OCI-LY3 (cell line): ENCODE data around the gene HSPA1B.

Experiments
- H2AFZ ChIP-seq: fragments of 200-600, 300-600 bp; shearing (Covaris generic); 2 replicates; pipeline ENCODE4 v1.6.0; 2014; ENCODE audit warnings: antibody characterized with exemption, low read depth, low read length
- H3K27ac ChIP-seq: fragments of 200-600, 300-600 bp; sonication (generic); 2 replicates; pipeline ENCODE4 v1.5.1; 2014; ENCODE audit warnings: mild to moderate bottlenecking, low read length, moderate library complexity, mixed read lengths
- H3K27me3 ChIP-seq: fragments of 200-600, 300-600 bp; sonication (generic); 2 replicates; pipeline ENCODE4 v1.6.1; 2014; ENCODE audit warnings: low read depth, low read length, mixed read lengths
- H3K36me3 ChIP-seq: fragments of 200-600, 300-600 bp; sonication (generic); replicated peaks from 2 replicates; pipeline ENCODE3; 2014; ENCODE audit warnings: low read depth, low read length, mixed read lengths
- H3K4me1 ChIP-seq: fragments of 300-600, 200-600 bp; sonication (generic); 2 replicates; pipeline ENCODE4 v1.6.1; 2014; ENCODE audit warnings: low read length, mixed read lengths
- H3K4me2 ChIP-seq: fragments of 200-600, 300-600 bp; sonication (generic); 2 replicates; pipeline ENCODE4 v1.6.1; 2014; ENCODE audit warnings: low read length, mixed read lengths
- H3K4me3 ChIP-seq: fragments of 300-600, 200-600 bp; sonication (generic); 2 replicates; pipeline ENCODE4 v1.5.1; 2014; ENCODE audit warnings: antibody characterized with exemption, mild to moderate bottlenecking, low read length, moderate library complexity
- H3K79me2 ChIP-seq: fragments of 300-600, 200-600 bp; shearing (Covaris generic); 2 replicates; pipeline ENCODE4 v1.6.1; 2014; ENCODE audit warnings: mild to moderate bottlenecking, low read length, mixed read lengths
- H3K9ac ChIP-seq: fragments of 300-600, 200-600 bp; shearing (Covaris generic); 2 replicates; pipeline ENCODE4 v1.6.0; 2014; ENCODE audit warnings: mild to moderate bottlenecking, low read length, moderate library complexity
- H3K9me3 ChIP-seq: fragments of 200-600, 300-600 bp; shearing (Covaris generic); 2 replicates; pipeline ENCODE4 v1.6.1; 2014; ENCODE audit warnings: low read length, mixed read lengths; ENCODE audit not compliant: insufficient read depth
- H4K20me1 ChIP-seq: fragments of 200-600, 300-600 bp; sonication (generic); 2 replicates; pipeline ENCODE4 v1.6.1; 2016; ENCODE audit warnings: low read length, mixed read lengths; ENCODE audit not compliant: insufficient read depth
- EZH2phosphoT487 ChIP-seq: fragments of 200-600 bp; shearing (Covaris generic); IDR thresholded peaks from 2 replicates; pipeline ENCODE4 v1.6.1; 2018; ENCODE audit warnings: antibody characterized with exemption, mixed run types, low read depth
- TF ChIP-seq, protein P1 (sequence below): fragments of 200-600, 300-600 bp; sonication (generic); IDR thresholded peaks from 2 replicates; pipeline ENCODE4 v1.5.1; 2014; ENCODE audit warnings: antibody characterized with exemption, low read length, low read depth

Gene HSPA1B

DNA sequence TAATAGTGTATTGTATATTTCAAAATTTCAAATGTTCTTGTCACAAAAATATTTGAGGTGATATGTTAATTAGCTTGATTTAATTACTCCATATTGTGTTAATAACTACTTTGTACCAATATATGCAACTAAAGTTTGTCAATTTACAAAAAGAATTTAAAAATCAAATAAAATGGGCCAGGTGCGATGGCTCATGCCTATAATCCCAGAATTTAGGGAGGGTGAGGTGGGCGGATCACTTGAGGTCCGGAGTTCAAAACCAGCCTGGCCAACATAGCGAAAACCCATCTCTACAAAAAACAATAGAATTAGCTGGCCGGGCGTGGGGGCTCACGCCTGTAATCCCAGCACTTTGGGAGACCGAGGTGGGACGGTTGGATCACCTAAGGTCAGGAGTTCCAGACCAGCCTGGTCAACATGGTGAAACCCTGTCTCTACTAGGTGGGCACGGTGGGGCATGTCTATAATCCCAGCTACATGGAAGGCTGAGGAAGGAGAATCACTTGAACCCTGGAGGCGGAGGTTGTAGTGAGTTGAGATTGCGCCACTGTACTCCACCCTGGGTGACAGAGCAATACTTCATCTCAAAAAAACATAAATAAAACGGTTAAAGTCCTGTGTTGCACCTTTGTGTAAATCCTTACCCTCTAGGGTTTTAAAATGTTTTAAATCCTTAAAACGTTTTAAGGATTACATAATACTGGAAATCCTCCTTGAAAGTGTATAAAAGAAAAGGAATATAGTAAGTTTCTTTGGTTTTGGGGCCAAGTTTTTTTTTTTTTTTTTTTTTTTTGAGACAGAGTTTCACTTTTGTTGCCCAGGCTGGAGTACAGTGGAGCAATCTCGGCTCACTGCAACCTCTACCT lies 4.0 kb downstream of the HSPA1B start:
- no peak overlapping the region for H3K4me3 ChIP-seq
- no peaks in the 10 kb centered on the region for H3K27me3 ChIP-seq
- no peak overlapping the region for H3K9ac ChIP-seq
- no peak overlapping the region for H2AFZ ChIP-seq
- H3K4me2 ChIP-seq = peak overlapping the region; percentile 94; the same call in 1 of the 2 replicates
- H3K4me1 ChIP-seq = peaks cover 23% of the 10 kb centered on the region
- no peaks in the 10 kb centered on the region for H3K9me3 ChIP-seq
- H3K79me2 ChIP-seq = peaks cover 25% of the 10 kb centered on the region
- peaks cover 12% of the 10 kb centered on the region for H3K36me3 ChIP-seq
- no peak overlapping the region for H3K27ac ChIP-seq
- TF ChIP-seq, protein P1, sequence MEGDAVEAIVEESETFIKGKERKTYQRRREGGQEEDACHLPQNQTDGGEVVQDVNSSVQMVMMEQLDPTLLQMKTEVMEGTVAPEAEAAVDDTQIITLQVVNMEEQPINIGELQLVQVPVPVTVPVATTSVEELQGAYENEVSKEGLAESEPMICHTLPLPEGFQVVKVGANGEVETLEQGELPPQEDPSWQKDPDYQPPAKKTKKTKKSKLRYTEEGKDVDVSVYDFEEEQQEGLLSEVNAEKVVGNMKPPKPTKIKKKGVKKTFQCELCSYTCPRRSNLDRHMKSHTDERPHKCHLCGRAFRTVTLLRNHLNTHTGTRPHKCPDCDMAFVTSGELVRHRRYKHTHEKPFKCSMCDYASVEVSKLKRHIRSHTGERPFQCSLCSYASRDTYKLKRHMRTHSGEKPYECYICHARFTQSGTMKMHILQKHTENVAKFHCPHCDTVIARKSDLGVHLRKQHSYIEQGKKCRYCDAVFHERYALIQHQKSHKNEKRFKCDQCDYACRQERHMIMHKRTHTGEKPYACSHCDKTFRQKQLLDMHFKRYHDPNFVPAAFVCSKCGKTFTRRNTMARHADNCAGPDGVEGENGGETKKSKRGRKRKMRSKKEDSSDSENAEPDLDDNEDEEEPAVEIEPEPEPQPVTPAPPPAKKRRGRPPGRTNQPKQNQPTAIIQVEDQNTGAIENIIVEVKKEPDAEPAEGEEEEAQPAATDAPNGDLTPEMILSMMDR = no peak
- TF ChIP-seq EZH2phosphoT487 = no peak
- no peaks in the 10 kb centered on the region; the same call in 1 of the 2 replicates for H4K20me1 ChIP-seq

DNA sequence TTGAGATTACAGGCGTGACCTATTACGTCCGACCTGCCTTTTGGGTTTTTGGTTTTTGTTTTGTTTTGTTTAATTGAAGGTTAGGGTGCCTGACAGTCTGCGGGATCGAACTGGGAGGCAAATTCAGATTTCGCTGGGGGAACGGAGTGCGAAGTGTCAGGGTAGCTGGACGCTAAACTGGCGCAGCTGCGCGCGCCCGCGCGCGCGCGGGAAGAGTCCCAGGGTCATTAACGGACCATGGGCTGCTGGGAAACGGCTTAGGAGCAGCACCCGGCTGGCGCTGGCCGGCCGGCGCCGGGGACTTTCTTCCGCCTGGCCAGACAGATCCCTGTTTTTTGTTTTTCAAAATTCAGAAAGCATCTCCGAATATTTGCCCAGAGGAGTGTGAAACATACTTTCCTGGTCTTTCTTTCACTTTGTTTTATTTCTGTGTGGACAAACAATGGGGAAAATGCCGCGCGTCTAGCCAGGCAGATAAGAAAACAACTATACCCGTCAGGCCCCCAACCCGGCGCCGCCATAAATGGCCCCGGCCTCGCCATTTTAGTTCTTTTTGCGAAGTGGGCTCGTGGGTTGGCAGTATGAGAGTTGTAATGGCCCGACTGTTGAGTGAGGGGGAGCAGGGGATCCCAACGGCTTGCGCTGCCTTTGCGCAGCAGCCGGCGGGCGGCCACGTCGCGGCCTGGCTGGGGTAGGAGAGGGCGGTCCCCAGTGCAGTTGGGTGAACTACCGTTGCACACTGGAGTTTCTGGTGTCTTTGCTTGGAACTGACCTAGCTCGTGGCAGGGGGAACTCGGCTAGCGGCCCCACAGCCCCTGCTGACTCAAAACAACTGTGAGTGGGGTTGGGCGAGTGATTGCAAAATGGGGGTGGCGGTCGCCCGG lies 7.1 kb downstream of the HSPA1B start:
- H3K4me2 ChIP-seq = peak overlapping the region; percentile 97
- H3K36me3 ChIP-seq = peaks cover 36% of the 10 kb centered on the region
- no peaks in the 10 kb centered on the region for H3K9me3 ChIP-seq
- H3K79me2 ChIP-seq = peaks cover 44% of the 10 kb centered on the region
- peak overlapping the region; percentile 98 for H3K4me3 ChIP-seq
- TF ChIP-seq EZH2phosphoT487 = no peak
- TF ChIP-seq, protein P1 = no peak
- peak overlapping the region; percentile 88 for H3K27ac ChIP-seq
- peak overlapping the region; percentile 99 for H3K9ac ChIP-seq
- no peaks in the 10 kb centered on the region for H3K27me3 ChIP-seq
- H2AFZ ChIP-seq = peak overlapping the region; percentile 14; the same call in 1 of the 2 replicates
- H4K20me1 ChIP-seq = peaks cover 12% of the 10 kb centered on the region
- peaks cover 33% of the 10 kb centered on the region for H3K4me1 ChIP-seq

- Histone ChIP-seq H3K36me3 (peaks cover 48% of the 10 kb centered on the region), H4K20me1 (peaks cover 12% of the 10 kb centered on the region), H3K9ac (peak overlapping the region; percentile 99), H3K9me3 (no peaks in the 10 kb centered on the region), H3K27me3 (no peaks in the 10 kb centered on the region), H3K4me2 (peak overlapping the region; percentile 97), H3K79me2 (peaks cover 44% of the 10 kb centered on the region), H3K27ac (peak overlapping the region; percentile 88), H3K4me3 (peak overlapping the region; percentile 98), H2AFZ (no peak overlapping the region), H3K4me1 (peaks cover 29% of the 10 kb centered on the region)
- TF ChIP-seq, protein P1 = no peak
- TF ChIP-seq EZH2phosphoT487 = no peak
Measured at GRCh38 chr6:31836047-31836473, 8.5 kb downstream of the HSPA1B start.
